ENCODE results near the gene LMLN. TPM values are rescaled to one million over a fixed set of nuclear protein-coding genes. Genes with fewer than 3 reads are reported as not detected.
"Not testable (repeated sequence)": the region's sequence is repeated elsewhere in the genome, so short reads cannot be mapped to it uniquely, and the experiment has no call there.

The LMLN gene
- total and polyA plus RNA-seq, 7 donors: 0.23 to 7.5 (median 3.3) TPM

DNA sequence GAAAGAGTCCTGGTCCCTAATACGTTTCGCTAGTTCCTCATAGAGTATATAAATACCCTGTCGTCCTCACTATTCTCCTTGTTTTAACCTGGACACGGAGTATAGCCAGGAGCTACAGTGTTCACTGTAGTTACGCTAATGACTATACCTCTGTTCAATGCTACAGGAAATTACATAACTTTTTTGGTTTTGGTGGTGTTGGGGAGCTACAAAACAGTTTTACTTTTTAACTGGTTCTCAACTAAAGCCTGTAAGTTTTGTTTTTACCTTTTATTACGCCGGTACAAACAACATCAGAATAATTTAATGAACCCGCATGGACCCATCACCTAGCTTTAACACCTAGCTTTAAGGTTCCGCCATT is 1.5 kb downstream of the LMLN start:
- peaks cover 0 to 28% (median 23%) of the 10 kb centered on the region in 4 donors for H3K4me1 ChIP-seq
- no peaks in the 10 kb centered on the region for H3K9me3 ChIP-seq
- DNase-seq: no peak
- H3K4me3 ChIP-seq: no peak overlapping the region
- TF ChIP-seq EP300 (IDR thresholded peaks at IDR 0.05): no peak
- TF ChIP-seq POLR2AphosphoS5 (IDR thresholded peaks at IDR 0.05): no peak
- TF ChIP-seq, protein P1, sequence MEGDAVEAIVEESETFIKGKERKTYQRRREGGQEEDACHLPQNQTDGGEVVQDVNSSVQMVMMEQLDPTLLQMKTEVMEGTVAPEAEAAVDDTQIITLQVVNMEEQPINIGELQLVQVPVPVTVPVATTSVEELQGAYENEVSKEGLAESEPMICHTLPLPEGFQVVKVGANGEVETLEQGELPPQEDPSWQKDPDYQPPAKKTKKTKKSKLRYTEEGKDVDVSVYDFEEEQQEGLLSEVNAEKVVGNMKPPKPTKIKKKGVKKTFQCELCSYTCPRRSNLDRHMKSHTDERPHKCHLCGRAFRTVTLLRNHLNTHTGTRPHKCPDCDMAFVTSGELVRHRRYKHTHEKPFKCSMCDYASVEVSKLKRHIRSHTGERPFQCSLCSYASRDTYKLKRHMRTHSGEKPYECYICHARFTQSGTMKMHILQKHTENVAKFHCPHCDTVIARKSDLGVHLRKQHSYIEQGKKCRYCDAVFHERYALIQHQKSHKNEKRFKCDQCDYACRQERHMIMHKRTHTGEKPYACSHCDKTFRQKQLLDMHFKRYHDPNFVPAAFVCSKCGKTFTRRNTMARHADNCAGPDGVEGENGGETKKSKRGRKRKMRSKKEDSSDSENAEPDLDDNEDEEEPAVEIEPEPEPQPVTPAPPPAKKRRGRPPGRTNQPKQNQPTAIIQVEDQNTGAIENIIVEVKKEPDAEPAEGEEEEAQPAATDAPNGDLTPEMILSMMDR (IDR thresholded peaks at IDR 0.05): no peak
- TF ChIP-seq POLR2A (IDR thresholded peaks at IDR 0.05): no peak
- intact Hi-C loops (cut with DNase I): no loop called here
- peaks cover 0 to 5% (median 1%) of the 10 kb centered on the region in 4 donors for H3K36me3 ChIP-seq
- H3K27ac ChIP-seq: no peak overlapping the region
- no peaks in the 10 kb centered on the region for H3K27me3 ChIP-seq
- WGBS, 2 donors: 63 to 89% methylated on average over 9 of the region's 9 CpGs

DNA sequence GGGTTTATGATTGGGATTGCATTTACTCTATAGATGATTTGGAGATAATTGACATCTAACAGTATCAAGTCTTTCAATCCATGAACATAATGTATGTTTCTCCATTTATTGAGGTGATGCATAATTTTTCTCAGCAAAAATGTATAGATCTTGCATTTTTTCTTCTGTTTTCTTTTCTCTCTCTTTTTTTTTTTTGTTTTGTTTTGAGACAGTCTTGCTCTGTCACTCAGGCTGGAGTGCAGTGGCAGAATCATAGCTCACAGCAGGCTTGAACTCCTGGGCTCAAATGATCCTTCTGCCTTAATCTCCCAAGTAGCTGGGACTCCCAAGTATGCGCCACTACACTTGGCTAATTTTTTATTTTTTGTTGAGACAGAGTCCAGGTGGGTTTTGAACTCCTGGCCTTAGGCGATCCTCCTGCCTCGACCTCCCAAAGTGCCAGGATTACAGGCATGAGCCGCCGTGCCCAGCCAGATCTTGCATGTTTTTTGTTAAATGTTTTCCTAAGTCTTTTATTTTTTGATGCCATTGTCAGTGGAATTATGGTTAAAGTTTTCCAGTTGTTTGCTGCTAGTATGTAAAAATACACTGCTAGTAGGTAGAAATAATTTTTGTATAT is 3.1 kb downstream of the LMLN start:
- Histone ChIP-seq H3K4me1 (peaks cover 0 to 25% (median 20%) of the 10 kb centered on the region in 4 donors), H3K27me3 (no peaks in the 10 kb centered on the region), H3K27ac (no peak overlapping the region), H3K4me3 (no peak overlapping the region), H3K9me3 (no peaks in the 10 kb centered on the region), H3K36me3 (no peaks in the 10 kb centered on the region)
- 91 to 94% methylated on average over 5 of the region's 5 CpGs for WGBS, 2 donors
- TF ChIP-seq EP300 (IDR thresholded peaks at IDR 0.05): no peak
- TF ChIP-seq, protein P1 (IDR thresholded peaks at IDR 0.05): no peak
- TF ChIP-seq POLR2A (IDR thresholded peaks at IDR 0.05): no peak
- TF ChIP-seq POLR2AphosphoS5 (IDR thresholded peaks at IDR 0.05): no peak
- intact Hi-C loops (cut with DNase I): no loop called here
- DNase-seq: no peak

DNA sequence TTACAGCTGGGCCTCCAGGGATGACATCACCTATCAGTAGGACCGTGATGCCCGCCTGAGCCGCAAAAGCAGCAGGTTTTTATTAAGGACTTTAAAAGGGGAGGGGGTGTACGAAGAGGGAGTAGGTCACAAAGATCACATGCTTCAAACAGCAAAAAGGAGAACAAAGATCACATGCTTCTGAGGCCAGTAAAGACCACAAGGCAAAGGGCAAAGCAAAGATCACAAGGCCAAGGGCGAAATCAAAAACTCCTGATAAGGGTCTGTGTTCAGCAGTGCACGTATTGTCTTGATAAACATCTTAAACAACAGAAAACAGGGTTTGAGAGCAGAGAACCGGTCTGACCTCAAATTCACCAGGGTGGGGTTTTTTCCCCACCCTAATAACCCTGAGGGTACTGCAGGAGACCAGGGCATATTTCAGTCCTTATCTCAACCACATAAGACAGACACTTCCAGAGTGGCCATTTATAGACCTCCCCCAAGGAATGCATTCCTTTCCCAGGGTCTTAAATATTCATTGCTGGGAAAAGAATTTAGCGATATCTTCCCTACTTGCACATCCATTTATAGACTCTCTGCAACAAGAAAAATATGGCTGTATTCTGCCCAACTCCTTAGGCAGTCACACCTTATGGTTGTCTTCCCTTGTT is 7.4 kb downstream of the LMLN start:
- H3K4me3 ChIP-seq; H3K36me3 ChIP-seq; H3K4me1 ChIP-seq; DNase-seq; H3K27me3 ChIP-seq; H3K9me3 ChIP-seq; intact Hi-C loops (cut with DNase I); H3K27ac ChIP-seq: not testable (repeated sequence)
- WGBS, 2 donors: 95 to 97% methylated on average over 8 of the region's 8 CpGs

DNA sequence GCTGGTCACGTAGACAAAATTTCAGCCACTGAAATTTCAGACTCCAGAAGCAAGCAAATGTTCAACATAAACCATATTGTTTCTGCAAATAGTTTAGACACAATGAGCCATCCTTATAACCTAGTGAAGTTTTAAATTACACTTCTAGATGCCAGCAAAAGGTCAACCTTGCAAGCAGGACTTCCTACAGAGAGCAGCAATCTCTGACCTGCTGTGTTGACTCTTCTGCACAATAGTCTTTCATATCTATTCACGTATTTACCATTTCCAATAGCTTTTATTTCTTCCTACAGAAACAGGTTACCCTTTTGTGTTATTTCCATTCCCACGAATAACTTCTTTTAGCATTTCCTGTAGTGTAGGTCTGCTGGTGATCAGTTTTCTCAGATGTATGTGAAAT is 10.6 kb downstream of the LMLN start:
- intact Hi-C loops (cut with DNase I): no loop called here
- no peaks in the 10 kb centered on the region for H3K27me3 ChIP-seq
- WGBS, 2 donors: 58 to 82% methylated on average over 3 of the region's 3 CpGs
- DNase-seq: no peak
- no peaks in the 10 kb centered on the region for H3K4me1 ChIP-seq
- TF ChIP-seq POLR2A (IDR thresholded peaks at IDR 0.05) (no peak), EP300 (IDR thresholded peaks at IDR 0.05) (no peak), POLR2AphosphoS5 (IDR thresholded peaks at IDR 0.05) (no peak)
- TF ChIP-seq, protein P1 (IDR thresholded peaks at IDR 0.05): no peak
- no peaks in the 10 kb centered on the region for H3K9me3 ChIP-seq
- peaks cover 0 to 10% (median 0%) of the 10 kb centered on the region in 4 donors for H3K36me3 ChIP-seq
- no peak overlapping the region for H3K4me3 ChIP-seq
- H3K27ac ChIP-seq: no peak overlapping the region

DNA sequence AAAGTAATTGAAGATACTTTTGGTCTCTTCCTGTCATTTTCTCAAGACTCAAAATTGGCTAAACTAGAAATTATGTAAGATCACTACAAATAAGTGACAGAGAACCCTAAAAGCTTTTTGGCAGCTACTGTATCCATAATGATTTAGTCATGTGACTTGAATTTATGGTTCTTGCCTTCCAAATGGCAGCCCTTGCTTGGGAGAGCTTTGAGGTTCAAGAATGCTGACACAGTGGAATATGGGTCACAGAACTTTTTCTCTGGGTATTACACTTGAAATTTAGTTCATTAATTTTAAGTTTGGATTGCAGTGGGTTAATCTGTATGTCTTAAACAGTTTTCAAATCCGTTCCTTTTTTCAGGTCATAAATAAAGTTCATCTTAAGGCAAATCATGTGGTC is 14.0 kb downstream of the LMLN start:
- Histone ChIP-seq H3K27ac (no peak overlapping the region), H3K4me3 (no peak overlapping the region), H3K36me3 (peaks cover 0 to 27% (median 0%) of the 10 kb centered on the region in 4 donors), H3K9me3 (no peaks in the 10 kb centered on the region), H3K4me1 (no peaks in the 10 kb centered on the region), H3K27me3 (no peaks in the 10 kb centered on the region)
- no peak for DNase-seq
- TF ChIP-seq POLR2A (IDR thresholded peaks at IDR 0.05): no peak
- intact Hi-C loops (cut with DNase I): no loop called here
- WGBS, 2 donors: 83% methylated on average over 1 of the region's 1 CpG

DNA sequence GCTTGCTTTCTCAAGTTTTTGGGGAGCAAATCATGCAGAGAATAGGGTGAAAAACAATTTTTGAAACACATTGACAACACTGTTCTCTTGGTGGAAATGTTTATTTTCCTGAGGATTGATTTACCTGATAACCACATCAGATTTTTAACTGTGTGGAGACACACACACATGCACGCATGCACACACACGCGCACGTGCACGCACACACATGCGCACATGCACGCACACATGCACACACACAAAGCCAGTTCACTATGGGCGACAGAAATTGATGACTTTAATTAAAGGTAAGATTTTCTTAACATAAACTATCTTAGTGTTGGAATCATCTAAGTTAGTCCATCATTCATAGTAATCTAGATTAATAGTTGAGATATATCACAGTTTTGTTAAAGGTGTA is 15.3 kb downstream of the LMLN start:
- Histone ChIP-seq H3K4me1 (no peaks in the 10 kb centered on the region), H3K36me3 (peaks cover 0 to 31% (median 0%) of the 10 kb centered on the region in 4 donors), H3K4me3 (no peak overlapping the region), H3K27ac (no peak overlapping the region), H3K9me3 (no peaks in the 10 kb centered on the region), H3K27me3 (no peaks in the 10 kb centered on the region)
- intact Hi-C loops (cut with DNase I): no loop called here
- no peak for DNase-seq
- WGBS, 2 donors: 99% methylated on average over 8 of the region's 8 CpGs
- TF ChIP-seq POLR2A (IDR thresholded peaks at IDR 0.05): no peak
- TF ChIP-seq, protein P1 (IDR thresholded peaks at IDR 0.05): no peak
- no peak for TF ChIP-seq POLR2AphosphoS5 (IDR thresholded peaks at IDR 0.05)
- no peak for TF ChIP-seq EP300 (IDR thresholded peaks at IDR 0.05)
